HTR-8/SVneo (cell line): ENCODE data around the gene ZNF516.

Source experiments
- DNase-seq: peaks from one replicate; pipeline ENCODE4 v3.0.0; 2011; ENCODE audit warnings: low spot score, mixed read lengths; ENCODE audit not compliant: insufficient read length
- FAIRE-seq: peaks from 2 replicates; lab custom pipeline; 2011; peaks lifted over from hg19 to GRCh38; lab: Jason Lieb, UNC

The ZNF516 gene

GRCh38 chr18:76356666-76357065, 138.4 kb downstream of the ZNF516 start:
- FAIRE-seq: no peak

GRCh38 chr18:76354348-76354747, 140.7 kb downstream of the ZNF516 start:
- FAIRE-seq (no peak), DNase-seq (no peak)

More at GRCh38 chr18:76356666-76357065, 138.4 kb downstream of the ZNF516 start:
- DNase-seq: no peak

- DNase-seq (no peak), FAIRE-seq (no peak)
These were observed 141.5 kb downstream of the ZNF516 start for GRCh38 chr18:76353500-76353899.

- no peak for DNase-seq
These were observed 142.0 kb downstream of the ZNF516 start for GRCh38 chr18:76353046-76353445.

GRCh38 chr18:76351961-76352581, 143.0 kb downstream of the ZNF516 start:
- no peak for FAIRE-seq
- DNase-seq: no peak

More at GRCh38 chr18:76353046-76353445, 142.0 kb downstream of the ZNF516 start:
- FAIRE-seq: no peak

- FAIRE-seq: no peak
- DNase-seq: no peak
These were observed 144.7 kb downstream of the ZNF516 start for GRCh38 chr18:76350134-76351025.

- FAIRE-seq: no peak
- DNase-seq: peak; percentile 41
These were observed 145.9 kb downstream of the ZNF516 start for GRCh38 chr18:76349067-76349715.

- FAIRE-seq (no peak), DNase-seq (no peak)
These were observed 146.6 kb downstream of the ZNF516 start for GRCh38 chr18:76348267-76349066.

GRCh38 chr18:76347341-76347740, 147.7 kb downstream of the ZNF516 start:
- DNase-seq: no peak
- no peak for FAIRE-seq

- DNase-seq (no peak), FAIRE-seq (no peak)
These were observed 148.4 kb downstream of the ZNF516 start for GRCh38 chr18:76346490-76347130.

GRCh38 chr18:76345901-76346300, 149.1 kb downstream of the ZNF516 start:
- DNase-seq (no peak), FAIRE-seq (no peak)

- peak; percentile 86 for FAIRE-seq
- no peak for DNase-seq
These were observed 151.0 kb downstream of the ZNF516 start for GRCh38 chr18:76343938-76344569.

- DNase-seq (no peak), FAIRE-seq (no peak)
These were observed 154.6 kb downstream of the ZNF516 start for GRCh38 chr18:76340410-76340809.

GRCh38 chr18:76339246-76339620, 155.8 kb downstream of the ZNF516 start:
- FAIRE-seq: no peak
- no peak for DNase-seq

GRCh38 chr18:76338619-76339245, 156.3 kb downstream of the ZNF516 start:
- FAIRE-seq: no peak
- no peak for DNase-seq

- DNase-seq (no peak), FAIRE-seq (no peak)
These were observed 157.0 kb downstream of the ZNF516 start for GRCh38 chr18:76338088-76338487.

GRCh38 chr18:76335859-76336640, 159.0 kb downstream of the ZNF516 start:
- DNase-seq (no peak), FAIRE-seq (no peak)

GRCh38 chr18:76328140-76328539, 166.9 kb downstream of the ZNF516 start:
- FAIRE-seq (no peak), DNase-seq (no peak)
